ENCODE results near the gene UBE2O. TPM values are rescaled to one million over a fixed set of nuclear protein-coding genes. Genes with fewer than 3 reads are reported as not detected.

UBE2O gene
- total RNA-seq, 2 experiments from 2014 or later: 26.5 to 28.9 TPM

DNA sequence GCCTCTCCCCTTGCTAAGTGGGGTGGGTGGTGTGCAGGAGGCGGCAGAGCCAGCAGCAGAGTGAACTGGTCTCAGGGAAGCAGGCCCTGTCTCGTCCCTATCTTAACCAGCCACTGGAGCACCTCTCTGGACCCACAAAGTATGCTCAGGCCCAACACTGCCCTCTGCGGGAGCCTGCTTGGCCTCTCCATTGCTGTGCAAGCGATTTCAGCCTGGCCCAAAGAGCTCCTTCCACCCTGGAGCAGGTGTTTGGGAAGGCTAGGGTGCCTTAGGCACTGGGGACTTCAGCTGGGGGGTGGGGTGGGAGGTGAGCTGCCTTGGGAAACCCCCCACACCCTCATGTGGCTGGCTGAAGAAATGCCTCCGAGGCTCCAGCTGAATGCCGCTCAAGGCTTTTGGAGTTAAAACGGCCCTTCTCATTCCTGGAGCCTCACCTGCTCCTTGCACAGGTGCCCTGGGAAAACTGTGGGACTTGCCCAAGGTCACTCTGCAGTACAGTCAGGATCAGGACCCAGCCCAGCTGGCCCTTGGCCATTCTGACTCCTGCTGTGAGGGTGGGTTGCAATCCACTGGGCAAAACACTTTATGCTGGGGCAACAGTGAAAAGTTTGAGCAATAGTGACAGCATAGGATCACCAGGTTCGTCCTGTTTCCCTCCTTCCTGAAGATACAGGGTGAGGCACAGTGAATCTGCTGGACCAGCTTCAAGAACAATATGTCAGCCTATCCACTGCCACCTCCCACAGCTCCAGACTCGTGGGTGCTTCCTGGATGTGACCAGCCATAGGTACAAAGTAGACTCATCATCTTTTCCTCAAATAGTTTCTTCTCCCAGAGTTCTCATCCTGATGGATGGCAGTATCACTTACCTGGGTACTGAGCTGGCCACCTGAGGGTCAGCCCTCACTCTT lies 5.9 kb upstream of the UBE2O start:
- DNase-seq: no peak
- H3K4me3 Mint-ChIP-seq: no peak overlapping the region
- H3K4me1 Mint-ChIP-seq: no peaks in the 10 kb centered on the region
- no peak overlapping the region for H3K27ac Mint-ChIP-seq
- H3K36me3 Mint-ChIP-seq (ENCODE audit: low read depth): no peaks in the 10 kb centered on the region
- peaks cover 7% of the 10 kb centered on the region for H3K27me3 Mint-ChIP-seq
- POLR2A ChIA-PET: interaction anchor here (0.9 to 1.4 kb wide), 3 partner anchors 10 to 98 kb away, joined by 3 to 4 read pairs (median 3); no protein-coding TSS in a partner anchor
- CTCF ChIA-PET: interaction anchor here (1.0 to 1.5 kb wide), 9 partner anchors 9 to 213 kb away, joined by 3 to 7 read pairs (median 3); partner anchors contain the start of gene AANAT
- no peaks in the 10 kb centered on the region for H3K9me3 Mint-ChIP-seq

GRCh38 chr17:76453431-76453743 lies 435 bp upstream of the UBE2O start:
- POLR2A ChIA-PET: interaction anchor here (0.8 to 2.4 kb wide), 8 partner anchors 17 to 245 kb away, joined by 3 to 12 read pairs (median 4); partner anchors contain the start of gene PRPSAP1
- no peak for DNase-seq
- peak overlapping the region; percentile 91 for H3K4me3 Mint-ChIP-seq
- peaks cover 35% of the 10 kb centered on the region for H3K4me1 Mint-ChIP-seq
- H3K9me3 Mint-ChIP-seq: no peaks in the 10 kb centered on the region
- no peaks in the 10 kb centered on the region for H3K27me3 Mint-ChIP-seq
- peaks cover 6% of the 10 kb centered on the region for H3K36me3 Mint-ChIP-seq (ENCODE audit: low read depth)
- peak overlapping the region; percentile 37 for H3K27ac Mint-ChIP-seq
- CTCF ChIA-PET: interaction anchor here (0.8 to 2.1 kb wide), 19 partner anchors 9 to 171 kb away, joined by 3 to 9 read pairs (median 4); partner anchors contain the start of genes RHBDF2 and SPHK1

DNA sequence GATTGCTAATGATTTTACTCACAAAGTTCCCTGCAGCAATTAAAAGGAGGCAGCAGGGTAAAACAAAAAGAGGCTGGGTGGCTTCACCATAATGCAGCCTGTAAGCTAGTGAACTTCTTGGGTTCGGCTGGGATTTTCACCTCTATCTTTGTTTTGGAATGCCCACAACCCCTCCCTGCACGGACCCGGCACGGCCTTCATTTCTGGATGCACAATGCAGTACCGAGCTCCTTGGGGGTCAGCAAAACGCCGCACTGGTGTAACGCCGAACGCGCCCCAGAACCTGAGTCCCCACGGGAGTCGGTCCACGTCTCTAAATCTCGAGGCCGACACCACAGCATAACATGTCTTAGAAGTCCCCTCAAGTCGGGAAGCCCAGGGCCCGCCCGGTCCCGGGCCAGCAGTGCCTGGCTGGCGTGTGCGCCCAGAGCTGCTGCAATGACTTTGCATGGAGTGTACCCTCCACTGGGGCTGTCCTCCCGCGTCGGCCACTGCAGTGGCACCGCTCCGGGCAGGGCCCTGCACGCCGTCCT lies 759 bp downstream of the UBE2O start:
- peak overlapping the region; percentile 36 for H3K27ac Mint-ChIP-seq
- peaks cover 6% of the 10 kb centered on the region for H3K36me3 Mint-ChIP-seq (ENCODE audit: low read depth)
- no peaks in the 10 kb centered on the region for H3K9me3 Mint-ChIP-seq
- H3K4me3 Mint-ChIP-seq: peak overlapping the region; percentile 91
- no peak for DNase-seq
- peaks cover 47% of the 10 kb centered on the region for H3K4me1 Mint-ChIP-seq
- ChIA-PET POLR2A (interaction anchor here (0.9 to 2.4 kb wide), 8 partner anchors 14 to 388 kb away, joined by 3 to 12 read pairs (median 4); partner anchors contain the start of gene PRPSAP1), CTCF (interaction anchor here (0.9 to 2.1 kb wide), 6 partner anchors 15 to 71 kb away, joined by 3 to 5 read pairs (median 4); partner anchors contain the start of gene AANAT)
- H3K27me3 Mint-ChIP-seq: no peaks in the 10 kb centered on the region

DNA sequence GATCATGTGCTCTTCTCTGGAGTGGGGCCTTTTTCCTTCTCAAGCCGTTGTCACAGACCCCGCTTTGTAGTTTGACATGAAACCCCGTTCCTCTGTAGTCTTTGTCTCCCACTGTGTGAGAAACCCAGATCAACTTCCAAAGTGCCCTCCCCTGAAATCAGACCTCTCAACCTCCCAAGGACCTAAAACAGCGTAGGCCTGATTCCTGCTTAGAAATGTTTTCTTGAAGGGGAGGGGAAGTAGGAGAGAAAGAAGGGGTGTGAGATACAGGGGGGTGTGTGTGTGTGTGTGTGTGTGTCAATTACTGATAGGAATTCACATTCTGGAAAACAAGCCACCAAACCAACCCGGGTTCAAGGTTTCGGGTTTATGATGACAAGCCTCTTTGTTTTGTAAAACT lies 1.4 kb downstream of the UBE2O start:
- Mint-ChIP-seq H3K9me3 (no peaks in the 10 kb centered on the region), H3K27ac (no peak overlapping the region), H3K4me3 (peak overlapping the region; percentile 91), H3K36me3 (ENCODE audit: low read depth) (peaks cover 6% of the 10 kb centered on the region), H3K4me1 (peaks cover 54% of the 10 kb centered on the region), H3K27me3 (no peaks in the 10 kb centered on the region)
- no peak for DNase-seq
- POLR2A ChIA-PET: interaction anchor here (1.1 to 1.8 kb wide), 5 partner anchors 14 to 388 kb away, joined by 3 to 6 read pairs (median 5); partner anchors contain the start of gene PRPSAP1
- CTCF ChIA-PET: interaction anchor here (0.7 kb wide), 1 partner anchor 147 kb away, joined by 4 read pairs; no protein-coding TSS in a partner anchor

DNA sequence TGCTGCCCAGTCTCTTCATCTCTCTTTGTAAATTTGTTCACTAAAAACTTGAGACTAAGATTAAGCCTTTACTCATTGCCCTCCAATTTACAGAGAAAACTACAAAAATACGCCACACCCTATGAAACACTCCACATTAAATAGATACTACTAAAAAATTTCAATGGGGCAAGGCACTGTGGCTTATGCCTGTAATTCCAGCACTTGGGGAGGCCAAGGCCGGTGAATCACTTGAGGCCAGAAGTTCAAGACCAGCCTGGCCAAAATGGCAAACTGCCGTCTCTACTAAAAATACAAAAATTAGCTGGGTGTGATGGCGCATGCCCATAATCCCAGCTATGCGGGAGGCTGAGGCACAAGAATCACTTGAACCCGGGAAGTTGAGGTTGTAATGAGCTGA lies 3.8 kb downstream of the UBE2O start:
- ChIA-PET CTCF (interaction anchor here (0.7 to 1.9 kb wide), 2 partner anchors 64 kb away, joined by 3 to 5 read pairs; no protein-coding TSS in a partner anchor), POLR2A (no interaction called here)
- DNase-seq: no peak
- no peaks in the 10 kb centered on the region for H3K27me3 Mint-ChIP-seq
- H3K27ac Mint-ChIP-seq: no peak overlapping the region
- H3K36me3 Mint-ChIP-seq (ENCODE audit: low read depth): peaks cover 6% of the 10 kb centered on the region
- peaks cover 77% of the 10 kb centered on the region for H3K4me1 Mint-ChIP-seq
- no peaks in the 10 kb centered on the region for H3K9me3 Mint-ChIP-seq
- H3K4me3 Mint-ChIP-seq: no peak overlapping the region

DNA sequence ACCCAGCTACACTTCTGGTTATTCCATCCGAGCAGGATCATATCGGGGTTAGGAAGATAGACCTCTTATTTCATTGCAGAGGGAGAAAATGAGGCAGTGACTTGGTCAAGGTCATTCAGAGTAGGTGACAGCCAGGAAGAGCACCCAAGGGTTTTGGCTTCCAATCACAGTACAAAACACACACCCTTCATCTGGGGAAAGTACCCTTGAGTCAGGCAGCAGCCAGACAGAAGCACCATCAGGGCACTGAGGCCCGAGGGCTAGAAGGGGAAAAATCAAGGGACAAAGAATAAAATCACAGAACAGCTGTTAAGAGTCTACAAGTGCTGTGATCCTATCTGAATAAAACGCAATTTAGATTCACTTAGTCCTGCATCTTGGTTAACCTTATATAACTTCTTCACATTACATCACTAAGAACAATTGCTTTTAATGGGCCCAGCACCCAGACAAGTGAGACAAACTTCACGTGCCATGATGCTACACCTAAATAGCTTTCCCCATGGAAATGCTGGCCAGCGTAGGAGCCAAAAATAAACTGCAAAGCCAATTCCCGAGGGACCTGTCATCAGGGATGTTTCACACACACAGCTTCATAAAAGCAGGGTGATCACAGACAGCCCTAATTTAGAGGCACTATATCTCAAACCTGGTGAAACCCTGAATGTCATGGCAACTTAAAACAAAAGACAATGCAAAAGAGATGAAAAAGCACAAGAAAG lies 4.9 kb downstream of the UBE2O start:
- Mint-ChIP-seq H3K9me3 (no peaks in the 10 kb centered on the region), H3K4me3 (no peak overlapping the region), H3K27ac (no peak overlapping the region), H3K4me1 (peaks cover 81% of the 10 kb centered on the region), H3K27me3 (no peaks in the 10 kb centered on the region), H3K36me3 (ENCODE audit: low read depth) (peaks cover 6% of the 10 kb centered on the region)
- POLR2A ChIA-PET: no interaction called here
- DNase-seq: no peak
- CTCF ChIA-PET: no interaction called here

DNA sequence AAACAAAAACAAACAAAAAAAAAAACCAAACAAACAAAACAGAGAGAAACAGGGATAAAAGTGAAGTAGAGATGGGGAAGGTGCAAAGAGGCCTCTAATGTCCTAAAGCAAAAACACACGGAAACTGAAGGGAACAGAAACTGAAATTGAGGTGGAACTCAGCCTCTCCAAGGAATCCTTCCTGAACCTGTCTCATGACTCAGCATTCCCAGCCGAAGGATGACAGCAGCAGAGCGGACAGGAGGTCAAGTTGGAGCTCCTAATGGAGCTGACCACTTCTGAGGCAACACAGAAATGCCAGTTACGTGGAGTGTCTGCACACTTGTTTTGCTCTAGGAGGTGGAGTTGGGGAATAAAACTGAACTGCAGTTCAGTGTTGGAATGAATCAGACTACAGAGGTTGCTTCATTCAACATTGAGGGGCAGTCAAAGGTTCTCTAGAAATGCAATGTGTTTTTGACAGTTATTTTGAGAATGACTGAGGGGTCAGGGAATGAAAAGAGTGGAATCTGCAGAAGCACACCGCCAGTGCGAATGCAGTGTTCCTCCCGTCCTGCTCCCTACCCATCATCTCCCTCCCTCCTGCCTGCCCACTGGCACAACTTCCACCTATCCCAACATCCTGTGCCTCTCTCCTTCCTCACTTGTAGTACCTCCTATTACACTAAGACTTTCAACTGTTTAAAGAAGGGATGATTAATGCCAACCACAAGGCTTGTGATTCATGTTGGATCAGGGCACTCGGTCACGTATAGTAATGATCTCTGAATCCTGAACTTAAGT lies 6.3 kb downstream of the UBE2O start:
- Mint-ChIP-seq H3K9me3 (no peaks in the 10 kb centered on the region), H3K36me3 (ENCODE audit: low read depth) (peaks cover 10% of the 10 kb centered on the region), H3K27me3 (no peaks in the 10 kb centered on the region), H3K4me3 (no peak overlapping the region), H3K4me1 (peaks cover 89% of the 10 kb centered on the region), H3K27ac (no peak overlapping the region)
- ChIA-PET CTCF (no interaction called here), POLR2A (no interaction called here)
- no peak for DNase-seq

DNA sequence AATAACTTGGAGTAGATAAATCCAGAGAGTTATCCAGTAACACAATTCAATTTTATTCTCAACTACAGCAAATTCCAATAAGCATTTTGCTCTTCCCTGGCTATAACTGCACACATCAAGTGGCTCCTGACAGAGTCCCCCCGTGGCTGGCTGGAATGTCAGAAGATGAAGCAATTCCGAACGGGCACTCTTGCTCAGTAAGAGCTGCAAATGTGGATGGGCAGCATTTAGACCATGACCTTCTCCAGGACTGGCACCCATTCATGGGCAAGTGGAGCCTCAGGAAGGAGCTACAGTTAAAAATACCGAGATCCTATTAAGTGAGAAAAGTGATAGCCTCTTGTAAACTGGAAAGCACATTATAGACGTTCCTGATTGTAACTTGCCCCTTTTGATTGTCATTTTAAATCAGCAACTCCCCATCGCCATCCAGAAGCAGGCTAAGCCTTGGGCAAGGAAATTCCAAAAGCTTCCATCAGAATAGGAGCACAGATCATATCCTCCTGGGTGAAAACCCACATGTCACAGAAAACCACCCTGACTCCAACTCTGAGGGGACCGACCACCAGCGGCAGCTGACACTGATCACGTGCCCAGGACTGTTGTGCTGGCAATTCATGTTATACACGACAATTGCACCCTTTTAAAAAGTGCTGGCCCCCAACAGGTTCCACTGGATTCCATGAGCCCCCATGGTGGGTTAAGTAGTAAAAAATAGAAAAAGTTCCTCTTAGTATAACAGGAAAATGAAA lies 7.1 kb downstream of the UBE2O start:
- Mint-ChIP-seq H3K27me3 (no peaks in the 10 kb centered on the region), H3K36me3 (ENCODE audit: low read depth) (peaks cover 7% of the 10 kb centered on the region), H3K27ac (no peak overlapping the region), H3K4me1 (peaks cover 88% of the 10 kb centered on the region), H3K4me3 (no peak overlapping the region), H3K9me3 (no peaks in the 10 kb centered on the region)
- DNase-seq: no peak
- POLR2A ChIA-PET: no interaction called here
- CTCF ChIA-PET: interaction anchor here (0.8 to 1.0 kb wide), 4 partner anchors 11 to 55 kb away, joined by 3 to 4 read pairs (median 4); partner anchors contain the start of gene RHBDF2

- Mint-ChIP-seq H3K27ac (peak overlapping the region; percentile 28), H3K9me3 (no peaks in the 10 kb centered on the region), H3K27me3 (no peaks in the 10 kb centered on the region), H3K4me3 (no peak overlapping the region), H3K36me3 (ENCODE audit: low read depth) (peaks cover 3% of the 10 kb centered on the region), H3K4me1 (peaks cover 81% of the 10 kb centered on the region)
- ChIA-PET POLR2A (no interaction called here), CTCF (interaction anchor here (0.6 to 2.0 kb wide), 6 partner anchors 9 to 57 kb away, joined by 3 to 9 read pairs (median 4); partner anchors contain the start of genes RHBDF2 and UBE2O)
- DNase-seq: no peak
These were observed 8.2 kb downstream of the UBE2O start for GRCh38 chr17:76444518-76445311.

DNA sequence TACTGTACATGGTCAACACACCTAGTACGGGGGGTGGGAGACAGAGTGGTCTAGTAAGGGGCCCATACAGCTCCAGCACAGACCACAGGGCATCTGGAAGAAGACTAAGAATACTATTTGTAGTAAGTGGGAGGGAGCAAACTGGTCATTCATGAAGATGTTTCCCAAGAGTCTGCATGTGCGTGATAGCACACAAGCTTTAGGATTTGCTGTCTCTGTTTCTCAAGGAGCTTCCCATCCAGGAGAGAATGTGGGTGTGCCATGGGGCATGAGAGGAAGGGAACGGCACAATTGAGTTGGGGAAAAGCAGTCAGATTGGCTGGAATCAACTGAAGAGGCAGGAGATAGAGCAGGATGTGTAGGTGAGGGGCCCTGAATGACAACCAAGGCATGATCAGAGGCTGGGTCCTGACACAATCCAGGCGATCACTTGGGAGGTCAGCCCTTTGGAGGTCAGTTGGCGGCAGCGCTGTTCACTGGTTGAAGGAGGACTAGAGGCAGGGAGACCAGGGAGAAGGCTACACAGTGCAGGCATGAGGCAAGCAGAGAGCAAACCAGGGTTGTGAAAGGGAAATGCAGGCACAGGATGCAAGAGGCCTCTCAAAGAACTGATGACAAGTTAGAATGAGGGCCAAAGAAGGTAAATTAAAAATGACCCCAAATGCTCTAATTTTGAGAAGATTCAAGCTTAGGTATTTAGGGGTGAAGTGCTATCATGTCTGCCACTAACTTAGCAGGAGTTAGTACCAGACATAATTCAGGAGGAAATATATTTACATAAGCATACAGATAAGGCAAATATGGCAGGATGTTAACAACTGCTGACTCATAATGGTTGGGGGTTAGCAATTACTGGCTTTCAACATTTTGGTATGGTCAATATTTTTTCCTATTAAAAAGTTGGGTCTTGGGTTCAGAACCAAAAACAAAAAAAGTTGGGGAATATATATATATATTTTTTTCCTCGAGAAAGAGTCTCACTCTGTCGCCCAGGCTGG lies 10.3 kb downstream of the UBE2O start:
- CTCF ChIA-PET: interaction anchor here (2.0 kb wide), 1 partner anchor 11 kb away, joined by 9 read pairs; the partner anchor contains the start of gene UBE2O
- Mint-ChIP-seq H3K4me3 (no peak overlapping the region), H3K27ac (peak overlapping the region; percentile 73), H3K4me1 (peaks cover 68% of the 10 kb centered on the region), H3K9me3 (no peaks in the 10 kb centered on the region), H3K36me3 (ENCODE audit: low read depth) (peaks cover 3% of the 10 kb centered on the region), H3K27me3 (no peaks in the 10 kb centered on the region)
- POLR2A ChIA-PET: no interaction called here
- DNase-seq: no peak

All from activated CD4-positive, alpha-beta memory T cell treated with anti-CD3 and anti-CD28 coated beads, Interleukin-2, amount 10 ng/mL, durations not matched to agents 7 days and 5 days (primary cell).